ENCODE measurements around the gene CSF3R. TPM values are rescaled to one million over a fixed set of nuclear protein-coding genes. Genes with fewer than 3 reads are reported as not detected.
A peak's percentile ranks its signal among the peaks of the same experiment; 100 is the strongest.
"Not testable (repeated sequence)": the region's sequence is repeated elsewhere in the genome, so short reads cannot be mapped to it uniquely, and the experiment has no call there.

Gene CSF3R
- polyA plus RNA-seq, 3 donors from 2014 or later = 0.91 to 3.1 (median 2.0) TPM

GRCh38 chr1:36481771-36482723 is 666 bp downstream of the CSF3R start:
- no peaks in the 10 kb centered on the region for H3K36me3 Mint-ChIP-seq
- H3K9me3 Mint-ChIP-seq = no peaks in the 10 kb centered on the region
- no peak for DNase-seq
- peaks cover 2 to 7% of the 10 kb centered on the region in 2 donors for H3K4me1 Mint-ChIP-seq
- no peak overlapping the region for H3K27ac Mint-ChIP-seq
- peak overlapping the region in 2 of 5 donors; percentile 19 to 65 for H3K4me3 Mint-ChIP-seq
- peaks cover 0 to 8% (median 0%) of the 10 kb centered on the region in 3 donors for H3K27me3 Mint-ChIP-seq (ENCODE audit: low read depth in 3 of 3)

GRCh38 chr1:36481091-36481490 is 1.6 kb downstream of the CSF3R start:
- Mint-ChIP-seq H3K4me3 (no peak overlapping the region), H3K27me3 (ENCODE audit: low read depth in 3 of 3) (peaks cover 0 to 8% (median 0%) of the 10 kb centered on the region in 3 donors), H3K36me3 (no peaks in the 10 kb centered on the region), H3K27ac (no peak overlapping the region), H3K9me3 (no peaks in the 10 kb centered on the region), H3K4me1 (peaks cover 2 to 7% of the 10 kb centered on the region in 2 donors)
- no peak for DNase-seq

GRCh38 chr1:36480161-36480560 is 2.6 kb downstream of the CSF3R start:
- Mint-ChIP-seq H3K9me3 (no peaks in the 10 kb centered on the region), H3K4me1 (peaks cover 2 to 7% of the 10 kb centered on the region in 2 donors), H3K27ac (no peak overlapping the region), H3K4me3 (no peak overlapping the region), H3K36me3 (no peaks in the 10 kb centered on the region), H3K27me3 (ENCODE audit: low read depth in 3 of 3) (peaks cover 0 to 4% (median 0%) of the 10 kb centered on the region in 3 donors)
- DNase-seq = no peak

- H3K36me3 Mint-ChIP-seq = no peaks in the 10 kb centered on the region
- no peak overlapping the region for H3K27ac Mint-ChIP-seq
- no peak for DNase-seq
- no peak overlapping the region for H3K4me3 Mint-ChIP-seq
- peaks cover 0 to 4% (median 0%) of the 10 kb centered on the region in 3 donors for H3K27me3 Mint-ChIP-seq (ENCODE audit: low read depth in 3 of 3)
- no peaks in the 10 kb centered on the region for H3K9me3 Mint-ChIP-seq
- peaks cover 2 to 7% of the 10 kb centered on the region in 2 donors for H3K4me1 Mint-ChIP-seq
These were observed 3.1 kb downstream of the CSF3R start for GRCh38 chr1:36479505-36480051.

GRCh38 chr1:36477615-36478014 is 5.1 kb downstream of the CSF3R start:
- H3K4me1 Mint-ChIP-seq; DNase-seq; H3K36me3 Mint-ChIP-seq; H3K27me3 Mint-ChIP-seq (ENCODE audit: low read depth in 3 of 3); H3K4me3 Mint-ChIP-seq; H3K9me3 Mint-ChIP-seq; H3K27ac Mint-ChIP-seq: not testable (repeated sequence)

GRCh38 chr1:36476945-36477344 is 5.8 kb downstream of the CSF3R start:
- H3K27me3 Mint-ChIP-seq (ENCODE audit: low read depth in 3 of 3) = peaks cover 0 to 2% (median 2%) of the 10 kb centered on the region in 3 donors
- H3K36me3 Mint-ChIP-seq = no peaks in the 10 kb centered on the region
- H3K27ac Mint-ChIP-seq = no peak overlapping the region
- peaks cover 0 to 3% of the 10 kb centered on the region in 2 donors for H3K4me1 Mint-ChIP-seq
- H3K4me3 Mint-ChIP-seq = no peak overlapping the region
- no peak for DNase-seq
- H3K9me3 Mint-ChIP-seq = no peaks in the 10 kb centered on the region

- no peak for DNase-seq
- Mint-ChIP-seq H3K27ac (peak overlapping the region in 1 of 6 donors; percentile 55), H3K27me3 (ENCODE audit: low read depth in 3 of 3) (peaks cover 0 to 2% (median 0%) of the 10 kb centered on the region in 3 donors), H3K4me1 (no peaks in the 10 kb centered on the region), H3K36me3 (no peaks in the 10 kb centered on the region), H3K9me3 (no peaks in the 10 kb centered on the region), H3K4me3 (no peak overlapping the region)
These were observed 6.7 kb downstream of the CSF3R start for GRCh38 chr1:36475910-36476604.

- no peak overlapping the region for H3K4me3 Mint-ChIP-seq
- DNase-seq = no peak
- no peaks in the 10 kb centered on the region for H3K4me1 Mint-ChIP-seq
- H3K27ac Mint-ChIP-seq = no peak overlapping the region
- H3K36me3 Mint-ChIP-seq = no peaks in the 10 kb centered on the region
- no peaks in the 10 kb centered on the region for H3K9me3 Mint-ChIP-seq
- peaks cover 0 to 2% (median 0%) of the 10 kb centered on the region in 3 donors for H3K27me3 Mint-ChIP-seq (ENCODE audit: low read depth in 3 of 3)
These were observed 7.4 kb downstream of the CSF3R start for GRCh38 chr1:36475341-36475740.

- Mint-ChIP-seq H3K4me1 (no peaks in the 10 kb centered on the region), H3K36me3 (no peaks in the 10 kb centered on the region), H3K27me3 (ENCODE audit: low read depth in 3 of 3) (peaks cover 0 to 2% (median 0%) of the 10 kb centered on the region in 3 donors), H3K27ac (peak overlapping the region in 1 of 6 donors; percentile 83), H3K4me3 (no peak overlapping the region), H3K9me3 (no peaks in the 10 kb centered on the region)
- no peak for DNase-seq
These were observed 10.1 kb downstream of the CSF3R start for GRCh38 chr1:36472656-36473055.

- no peak overlapping the region for H3K4me3 Mint-ChIP-seq
- no peak overlapping the region for H3K27ac Mint-ChIP-seq
- no peaks in the 10 kb centered on the region for H3K36me3 Mint-ChIP-seq
- DNase-seq = no peak
- H3K27me3 Mint-ChIP-seq (ENCODE audit: low read depth in 3 of 3) = peaks cover 0 to 2% (median 0%) of the 10 kb centered on the region in 3 donors
- no peaks in the 10 kb centered on the region for H3K9me3 Mint-ChIP-seq
- no peaks in the 10 kb centered on the region for H3K4me1 Mint-ChIP-seq
These were observed 10.7 kb downstream of the CSF3R start for GRCh38 chr1:36471830-36472641.

GRCh38 chr1:36469163-36469562 is 13.6 kb downstream of the CSF3R start:
- no peak for DNase-seq
- no peaks in the 10 kb centered on the region for H3K9me3 Mint-ChIP-seq
- H3K27me3 Mint-ChIP-seq (ENCODE audit: low read depth in 3 of 3) = peaks cover 0 to 2% (median 2%) of the 10 kb centered on the region in 3 donors
- no peak overlapping the region for H3K27ac Mint-ChIP-seq
- peaks cover 9 to 12% of the 10 kb centered on the region in 2 donors for H3K4me1 Mint-ChIP-seq
- H3K4me3 Mint-ChIP-seq = no peak overlapping the region
- H3K36me3 Mint-ChIP-seq = no peaks in the 10 kb centered on the region

- no peaks in the 10 kb centered on the region for H3K36me3 Mint-ChIP-seq
- no peak overlapping the region for H3K27ac Mint-ChIP-seq
- H3K4me3 Mint-ChIP-seq = no peak overlapping the region
- peaks cover 21 to 25% of the 10 kb centered on the region in 2 donors for H3K4me1 Mint-ChIP-seq
- H3K27me3 Mint-ChIP-seq (ENCODE audit: low read depth in 3 of 3) = peaks cover 0 to 2% (median 2%) of the 10 kb centered on the region in 3 donors
- no peak for DNase-seq
- H3K9me3 Mint-ChIP-seq = no peaks in the 10 kb centered on the region
These were observed 14.8 kb downstream of the CSF3R start for GRCh38 chr1:36467700-36468455.

GRCh38 chr1:36467027-36467410 is 15.7 kb downstream of the CSF3R start:
- Mint-ChIP-seq H3K36me3 (no peaks in the 10 kb centered on the region), H3K27me3 (ENCODE audit: low read depth in 3 of 3) (peaks cover 0 to 3% (median 2%) of the 10 kb centered on the region in 3 donors), H3K4me3 (no peak overlapping the region), H3K4me1 (peaks cover 24 to 25% of the 10 kb centered on the region in 2 donors), H3K27ac (peak overlapping the region in 1 of 6 donors; percentile 40), H3K9me3 (no peaks in the 10 kb centered on the region)
- DNase-seq = no peak
